HG03378 (cell line): ENCODE measurements around the gene SLX4IP.
"Not testable (repeated sequence)": the region's sequence is repeated elsewhere in the genome, so short reads cannot be mapped to it uniquely, and the experiment has no call there.

Experiments used
- ATAC-seq: cut with Tn5 transposase; IDR thresholded peaks from one replicate; pipeline ENCODE4 v1.9.1; 2021; ENCODE audit warnings: mild to moderate bottlenecking, moderate library complexity; ENCODE audit not compliant: unreplicated experiment

SLX4IP gene

DNA sequence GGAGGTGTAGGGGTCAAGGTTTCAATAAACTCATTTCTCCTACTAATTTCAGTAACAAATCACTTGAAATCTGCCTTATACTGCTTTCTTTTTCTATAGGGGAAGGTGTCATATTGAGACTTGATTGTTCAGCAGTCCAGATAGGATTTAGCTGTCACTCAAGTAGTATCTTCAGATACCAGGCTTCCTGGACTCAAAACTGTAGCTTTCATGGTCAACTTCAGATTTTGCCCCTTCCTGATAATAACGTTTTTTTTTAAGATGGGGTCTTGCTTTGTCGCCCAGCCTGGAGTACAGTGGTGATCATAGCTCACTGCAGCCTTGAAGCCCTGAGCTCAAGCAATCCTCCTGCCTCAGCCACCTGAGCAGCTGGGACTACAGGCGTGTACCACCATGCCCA is 160.9 kb downstream of the SLX4IP start:
- ATAC-seq: no peak

DNA sequence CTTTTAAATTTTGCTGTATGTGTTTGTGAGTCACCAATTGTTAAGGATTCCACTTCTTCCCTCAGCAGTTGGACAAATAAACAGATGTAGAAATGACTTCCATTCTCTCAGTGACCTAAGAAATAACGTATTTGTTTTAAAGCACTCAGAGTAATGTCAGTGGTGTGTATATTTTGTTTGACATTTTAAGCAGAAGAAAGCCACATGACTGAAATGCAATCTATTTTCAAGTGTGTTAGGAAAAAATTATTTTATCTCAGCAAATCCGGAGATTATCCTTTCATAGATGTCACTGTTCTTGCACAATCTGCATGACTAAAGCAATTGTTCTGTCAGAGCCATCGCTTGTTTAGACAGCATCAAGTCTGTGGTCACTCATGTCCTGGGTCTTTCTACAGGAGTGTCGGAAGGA is 161.6 kb downstream of the SLX4IP start:
- ATAC-seq: no peak

DNA sequence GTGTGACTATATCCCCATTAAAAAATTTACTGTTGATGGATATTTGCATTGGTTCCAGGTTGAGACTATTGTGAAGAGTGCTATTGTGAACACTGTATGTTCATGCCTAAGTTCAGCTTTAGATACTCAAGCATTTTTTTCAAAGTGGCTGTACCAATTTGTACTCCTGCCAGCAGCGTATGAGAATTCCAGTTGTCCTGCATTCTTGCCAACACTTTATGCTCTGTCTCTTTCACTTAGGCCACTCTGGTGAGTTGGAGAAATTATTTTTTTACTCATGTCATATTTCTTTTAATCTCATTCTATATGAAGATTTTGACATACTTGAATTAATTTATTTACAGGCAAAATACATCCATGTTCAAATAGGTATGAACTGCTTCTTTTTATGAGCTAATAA is 162.5 kb downstream of the SLX4IP start:
- ATAC-seq: no peak

DNA sequence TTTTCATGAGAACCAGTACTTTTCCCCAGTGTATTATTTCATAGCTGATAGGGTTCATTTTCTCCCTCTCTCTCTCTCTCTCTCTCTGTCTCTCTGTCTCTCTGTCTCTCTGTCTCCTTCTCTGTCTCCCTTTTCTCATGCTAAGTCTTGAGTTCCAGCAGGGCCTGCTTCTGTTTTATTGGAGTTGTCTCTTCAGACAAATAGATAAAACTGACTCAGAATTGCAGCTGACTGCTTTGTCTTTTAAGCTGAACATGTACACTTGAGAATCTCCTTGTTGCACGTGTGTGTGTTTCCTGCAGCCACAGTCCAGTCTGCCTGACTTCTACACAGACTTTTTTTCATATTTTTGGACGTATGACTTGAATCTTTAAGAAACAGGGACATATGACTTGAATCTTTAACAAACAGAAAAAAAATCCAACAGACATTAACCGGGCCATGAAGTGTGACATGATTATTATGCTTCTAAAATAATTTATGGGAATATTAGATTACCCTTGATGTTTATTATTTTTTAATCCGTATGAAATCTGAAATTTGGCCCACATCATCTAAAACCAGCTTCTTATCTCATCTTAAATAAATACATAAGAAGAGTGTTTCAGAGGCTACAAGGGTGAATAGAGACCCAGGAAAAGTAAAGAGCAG is 167.2 kb downstream of the SLX4IP start:
- ATAC-seq: no peak

DNA sequence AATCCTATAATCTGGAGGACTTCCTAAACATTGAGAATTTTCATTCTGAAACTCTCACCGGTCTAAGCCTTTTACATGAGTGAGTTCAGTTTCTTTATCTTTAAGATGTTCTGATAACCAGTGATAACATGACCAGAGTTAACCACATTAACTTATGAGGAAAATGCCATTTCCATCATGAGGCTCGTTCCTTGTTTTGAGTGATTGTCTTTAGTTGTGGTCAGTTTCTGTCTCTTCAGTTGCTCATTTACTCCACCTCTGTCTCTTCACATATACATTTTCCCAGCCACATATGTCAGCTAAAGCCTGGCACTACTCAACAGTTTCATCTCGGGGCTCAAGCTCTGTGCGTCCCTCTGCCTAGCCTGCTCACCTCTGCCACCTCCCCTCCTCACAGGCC is 168.3 kb downstream of the SLX4IP start:
- ATAC-seq: no peak

DNA sequence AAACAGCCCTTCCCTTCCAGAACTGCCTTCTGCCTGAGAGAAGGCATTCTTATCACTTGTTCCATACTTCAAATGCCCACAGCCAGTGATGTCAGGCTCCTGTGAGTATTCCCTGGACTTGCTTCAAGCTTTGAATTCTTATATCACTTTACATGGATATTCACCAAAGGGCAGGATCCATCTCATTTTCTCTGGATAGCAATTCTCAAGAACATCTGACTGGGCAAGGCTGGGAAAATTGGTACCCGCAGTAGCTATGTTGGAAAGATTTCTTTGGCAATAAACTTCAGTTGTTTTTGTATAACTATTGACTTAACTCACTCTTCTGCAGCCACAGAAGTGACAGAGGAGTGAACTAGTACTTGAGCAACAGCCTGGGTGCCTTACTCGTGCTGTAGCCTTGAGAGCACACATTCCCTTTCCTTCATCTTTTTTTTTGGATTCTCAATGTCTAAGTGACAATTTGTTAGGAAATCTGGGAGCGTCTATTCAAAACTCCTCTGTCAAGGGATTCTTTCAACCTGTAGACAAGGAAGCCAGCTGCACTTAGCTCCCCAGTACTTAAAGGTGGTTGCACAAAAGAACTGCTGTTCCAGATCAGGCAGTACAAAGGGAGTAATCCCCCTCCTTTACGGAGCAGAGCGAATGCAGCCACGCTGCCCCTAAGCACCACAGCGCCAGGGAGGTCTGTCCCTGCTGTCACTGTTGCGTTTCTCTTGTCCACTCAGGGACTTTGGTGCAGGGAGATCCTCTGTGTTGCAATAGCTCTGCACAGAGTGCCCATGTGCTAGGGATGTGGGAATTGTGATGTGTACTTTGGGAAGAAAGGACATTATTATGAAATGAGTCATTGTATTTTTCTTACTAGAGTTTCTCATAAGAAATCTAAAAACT is 169.1 kb downstream of the SLX4IP start:
- ATAC-seq: no peak

DNA sequence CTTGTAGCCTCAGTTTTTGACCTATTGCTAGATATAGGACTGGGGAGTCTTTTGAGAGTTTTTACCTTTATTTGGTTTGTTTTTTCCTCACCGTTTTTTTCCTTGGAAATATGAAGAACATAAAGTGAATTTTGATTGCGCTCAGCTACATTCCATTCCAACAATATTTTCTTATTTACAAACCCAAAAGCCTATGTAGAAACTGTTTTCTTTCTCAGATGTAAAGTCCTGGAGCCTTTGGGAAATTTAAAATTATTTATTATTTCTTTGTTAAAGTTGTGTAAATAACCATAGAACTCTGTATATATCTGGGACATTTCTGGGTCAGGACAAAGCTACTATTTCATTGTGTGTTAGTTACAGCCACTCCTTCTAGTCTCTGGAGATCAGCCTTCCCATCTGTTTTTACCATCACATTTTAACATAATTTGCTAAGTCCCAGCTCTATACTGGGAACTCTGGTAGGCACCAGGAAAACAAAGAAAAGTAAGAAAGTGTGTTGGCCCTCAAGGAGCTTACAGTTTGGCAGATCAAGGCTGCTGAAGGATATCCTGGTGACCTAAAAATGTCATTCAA is 169.8 kb downstream of the SLX4IP start:
- no peak for ATAC-seq

DNA sequence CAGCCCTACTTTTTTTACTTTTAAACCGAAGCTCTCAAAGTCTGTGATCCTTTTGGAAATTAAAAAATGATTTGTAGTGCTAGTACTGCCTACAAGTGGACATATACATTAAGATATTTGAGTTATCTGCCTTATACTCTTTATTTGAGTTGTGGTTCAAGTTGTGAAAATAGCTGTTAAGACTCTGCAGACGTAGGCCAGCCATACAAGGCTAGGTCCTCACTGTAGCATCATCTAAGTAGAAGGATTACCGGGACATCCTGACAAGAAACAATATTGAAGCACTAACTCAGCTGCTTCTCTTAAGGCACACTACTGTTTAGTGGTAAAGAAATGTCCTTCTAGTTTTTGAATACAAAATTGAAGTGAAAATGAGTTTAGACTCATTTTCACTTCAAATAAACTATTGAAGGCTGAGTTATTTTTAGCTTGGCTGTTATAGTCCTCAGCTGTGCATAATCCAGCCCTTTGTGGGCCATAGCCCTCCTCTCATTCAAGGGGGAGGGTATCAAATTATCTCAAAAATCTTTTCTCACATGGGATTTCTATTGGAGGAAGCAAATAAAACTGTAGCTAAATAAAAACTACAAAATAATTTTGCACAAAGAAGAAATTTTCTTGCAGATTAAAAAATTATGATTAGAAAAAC is 170.6 kb downstream of the SLX4IP start:
- ATAC-seq: no peak

DNA sequence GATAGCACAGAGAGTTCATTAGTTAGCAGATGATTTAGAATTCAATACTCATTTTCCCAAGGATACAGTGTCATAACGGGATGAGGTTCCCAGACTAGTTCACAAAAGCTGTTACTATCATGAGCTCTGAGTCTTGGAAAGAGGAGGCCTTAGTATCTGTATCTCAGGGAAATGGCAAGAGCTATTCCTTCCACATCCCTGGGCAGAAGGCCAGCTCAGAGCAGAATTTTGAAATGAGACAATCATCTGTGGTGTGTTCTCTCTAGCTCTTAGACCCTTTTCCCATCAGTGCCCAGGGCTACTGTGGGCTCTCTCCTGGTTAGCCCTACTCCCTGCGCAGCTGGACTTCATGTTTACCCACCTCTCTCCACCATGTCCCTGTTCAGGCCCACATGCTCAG is 174.2 kb downstream of the SLX4IP start:
- no peak for ATAC-seq

DNA sequence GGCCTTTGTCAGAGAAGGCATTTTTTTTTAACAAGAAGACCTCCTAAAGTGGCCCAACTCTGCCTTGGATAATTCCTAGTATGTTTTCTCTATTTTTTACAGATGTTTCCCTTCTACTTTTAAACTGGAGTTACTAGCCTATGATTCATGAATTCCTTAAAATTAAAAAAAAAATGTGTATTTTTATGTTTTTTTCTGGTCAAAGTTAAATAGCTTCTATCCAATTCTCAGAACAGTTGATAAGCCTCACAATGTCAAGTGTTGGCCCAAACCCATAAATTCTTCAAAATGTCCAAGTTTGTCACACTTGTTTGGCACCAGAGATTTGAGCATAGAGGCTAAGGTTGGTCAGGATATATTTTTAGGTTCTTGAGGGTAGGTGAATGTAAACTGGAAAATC is 174.7 kb downstream of the SLX4IP start:
- ATAC-seq: no peak

DNA sequence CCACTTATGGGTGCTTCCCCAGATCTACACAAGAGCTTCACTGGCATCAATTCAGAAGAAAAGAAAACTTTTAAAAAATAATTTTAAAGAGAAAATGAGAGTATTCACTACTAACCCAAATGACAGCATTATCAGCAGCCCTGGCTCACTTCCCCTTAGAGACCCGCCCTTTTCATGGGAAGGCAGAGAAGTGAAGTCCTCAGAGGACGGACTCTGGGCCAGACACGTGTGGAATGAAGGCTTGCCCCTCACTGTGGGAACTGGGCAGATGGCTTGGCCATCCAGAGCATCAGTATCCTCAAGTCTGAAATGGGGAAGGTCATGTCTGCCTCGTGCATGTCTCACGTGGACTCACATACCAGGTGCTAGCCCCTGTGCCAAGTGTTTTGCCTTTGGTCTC is 175.1 kb downstream of the SLX4IP start:
- no peak for ATAC-seq

DNA sequence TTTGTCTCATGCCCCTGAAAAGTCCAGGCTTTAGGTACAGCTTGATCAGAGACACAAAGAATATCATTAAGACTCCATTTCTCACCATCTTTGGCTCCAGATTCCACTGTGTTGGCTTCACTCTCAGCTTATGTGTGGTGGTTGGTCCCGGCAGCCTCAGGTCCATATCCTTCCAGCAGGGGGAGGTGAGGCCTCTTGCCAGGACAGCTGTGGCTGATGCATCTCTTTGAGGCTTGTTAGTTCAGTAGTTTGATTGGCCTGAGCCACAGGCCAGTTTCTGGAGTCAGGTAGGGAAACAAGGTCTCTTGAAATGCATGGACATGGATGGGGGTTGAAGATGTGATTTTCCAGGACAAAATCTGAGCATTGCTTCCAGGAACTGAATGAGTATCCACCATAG is 176.3 kb downstream of the SLX4IP start:
- peak; percentile 70 for ATAC-seq

DNA sequence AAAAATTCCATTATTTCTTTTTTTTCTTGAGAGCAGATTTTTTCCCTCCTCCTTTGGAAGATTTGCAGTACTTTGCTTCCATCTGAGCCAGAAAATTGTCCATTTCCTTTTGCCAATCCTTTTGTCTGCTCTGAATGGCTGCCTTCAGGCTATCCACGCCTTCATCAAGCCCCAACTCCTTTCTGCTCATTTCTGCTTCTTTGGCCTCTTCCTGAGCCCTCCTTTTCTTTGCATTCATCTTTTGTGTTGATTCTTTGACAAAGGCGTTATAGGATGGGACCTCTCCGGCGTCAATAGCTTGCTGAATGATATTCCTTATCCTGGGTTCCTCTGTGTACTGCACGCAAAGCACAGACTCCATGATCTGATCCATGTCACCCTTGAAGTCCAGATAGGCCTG is 178.3 kb downstream of the SLX4IP start:
- not testable (repeated sequence) for ATAC-seq

DNA sequence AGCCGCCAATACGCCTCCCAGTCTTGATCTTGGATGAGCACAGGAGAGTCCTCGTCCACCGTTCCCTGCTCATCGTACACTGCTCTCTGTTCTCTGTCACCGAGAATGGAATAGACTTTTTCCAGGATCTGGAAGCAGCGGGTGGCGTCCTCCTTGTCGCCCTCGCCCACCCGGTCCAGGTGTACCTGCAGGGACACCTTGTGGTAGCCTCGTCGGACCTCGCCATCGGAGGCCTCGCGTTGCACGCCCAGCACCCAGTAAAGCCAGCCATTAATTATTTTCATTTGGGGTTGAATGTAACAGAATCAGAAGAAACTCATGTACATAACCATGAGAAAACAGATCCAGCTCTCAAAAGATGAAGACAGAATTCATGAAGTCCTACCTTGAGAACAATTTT is 178.8 kb downstream of the SLX4IP start:
- ATAC-seq: no peak

DNA sequence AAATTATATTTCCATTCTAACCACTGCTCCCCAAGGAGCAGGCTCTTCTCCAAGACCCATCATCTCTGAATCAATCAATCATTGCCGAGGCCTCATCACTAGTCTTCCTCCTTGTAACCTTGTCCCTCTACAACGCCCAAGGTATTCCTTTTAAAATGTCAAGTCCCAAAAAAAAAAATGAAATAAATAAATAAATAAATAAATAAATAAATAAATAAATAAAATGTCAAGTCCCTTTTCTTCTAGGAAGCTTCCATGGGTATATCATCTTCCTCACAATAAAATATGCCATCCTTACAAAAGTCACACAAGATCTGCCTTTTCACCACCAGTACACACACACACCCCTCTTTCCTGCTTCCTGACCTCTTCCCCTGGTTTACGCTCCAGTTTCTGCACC is 181.1 kb downstream of the SLX4IP start:
- no peak for ATAC-seq

DNA sequence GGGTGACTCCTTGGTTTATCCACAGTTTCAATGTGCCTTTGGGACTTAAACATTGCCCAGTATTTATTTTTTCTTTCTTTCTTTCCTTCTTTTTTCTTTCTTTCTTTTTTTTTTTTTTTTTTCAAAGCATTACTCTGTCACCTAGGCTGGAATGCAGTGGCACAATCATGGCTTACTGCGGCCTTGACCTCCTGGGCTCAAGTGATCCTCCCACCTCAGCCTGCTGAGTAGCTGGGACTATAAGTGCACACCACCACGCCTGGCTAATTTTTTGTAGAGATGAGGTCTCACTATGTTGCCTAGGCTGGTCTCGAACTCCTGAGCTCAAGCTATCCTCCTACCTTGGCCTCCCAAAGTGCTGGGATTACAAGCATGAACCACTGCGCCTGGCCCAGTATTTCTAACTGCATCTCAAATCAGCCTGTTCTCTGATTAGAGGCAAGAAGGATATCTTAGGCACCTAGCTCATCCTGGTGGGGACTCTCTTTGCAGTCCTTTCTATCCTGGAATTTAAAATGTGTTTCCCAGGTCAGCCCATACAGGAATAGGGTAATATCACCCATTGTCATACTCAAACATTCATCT is 182.5 kb downstream of the SLX4IP start:
- not testable (repeated sequence) for ATAC-seq

DNA sequence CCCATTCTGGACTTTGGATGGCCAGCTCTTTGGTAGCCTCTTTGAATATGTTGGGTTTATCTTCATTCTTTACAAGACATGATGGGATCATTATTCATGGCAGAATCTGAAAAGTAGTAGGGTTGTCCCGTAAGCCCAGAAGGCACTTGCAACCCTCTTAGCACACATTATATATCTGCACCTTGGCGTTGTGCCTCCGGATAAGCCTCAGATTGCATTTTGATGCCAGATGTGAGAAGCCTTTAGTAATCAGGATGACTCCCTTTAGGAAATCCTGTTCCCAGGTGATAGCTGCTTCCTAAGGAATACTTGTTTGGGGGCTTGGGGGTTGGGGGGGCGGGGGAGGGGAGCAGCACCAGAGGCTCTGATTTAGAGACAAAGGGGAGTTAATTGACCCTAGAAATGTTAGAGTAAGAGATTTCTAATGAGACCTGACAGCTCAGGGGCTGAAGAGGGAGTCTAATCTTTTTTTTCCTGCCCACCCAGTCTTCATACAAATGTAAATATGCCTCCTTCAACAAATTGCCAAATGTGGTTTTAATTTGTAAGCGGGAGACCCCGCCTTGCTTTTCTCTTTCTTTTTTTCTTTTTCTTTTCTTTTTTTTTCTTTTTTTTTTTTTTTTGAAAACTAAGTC is 183.6 kb downstream of the SLX4IP start:
- no peak for ATAC-seq

DNA sequence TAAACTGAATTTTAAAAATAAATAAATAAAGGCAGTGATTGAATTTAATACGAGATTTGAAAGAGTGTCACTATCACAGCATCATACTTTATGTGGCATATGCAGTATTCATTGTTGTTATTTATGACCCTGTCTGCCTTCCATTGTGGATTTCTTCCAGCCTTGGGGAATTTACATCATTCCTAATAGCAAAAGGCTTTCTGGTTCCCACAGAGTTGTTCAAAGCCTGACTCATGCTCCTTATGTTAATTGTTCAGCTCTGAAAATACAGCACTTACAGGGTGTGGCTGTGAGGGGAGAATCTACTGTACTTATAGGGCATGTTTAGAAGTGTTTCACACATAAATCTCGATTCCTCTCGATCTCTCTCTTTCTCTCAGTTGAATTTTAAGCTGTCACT is 184.3 kb downstream of the SLX4IP start:
- ATAC-seq: no peak

DNA sequence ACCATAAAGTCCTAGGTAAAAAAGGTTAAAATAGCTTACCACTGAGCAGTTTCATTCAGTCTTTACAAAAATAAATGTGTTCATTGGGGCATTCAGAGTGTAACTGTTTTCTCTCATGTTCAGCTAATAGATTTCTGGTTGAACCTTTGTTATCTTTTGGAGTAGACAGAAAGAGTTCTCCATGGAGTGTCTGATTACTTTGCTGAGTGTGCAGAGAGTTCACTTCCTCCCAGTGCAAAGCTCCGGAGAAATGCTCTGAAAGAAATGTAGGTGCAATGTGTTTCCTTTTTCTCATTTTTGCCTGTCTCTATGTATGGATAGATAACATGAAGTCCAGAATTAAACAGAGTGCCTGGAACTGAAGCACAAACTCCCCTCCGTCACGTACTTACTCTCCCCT is 186.0 kb downstream of the SLX4IP start:
- ATAC-seq: no peak

DNA sequence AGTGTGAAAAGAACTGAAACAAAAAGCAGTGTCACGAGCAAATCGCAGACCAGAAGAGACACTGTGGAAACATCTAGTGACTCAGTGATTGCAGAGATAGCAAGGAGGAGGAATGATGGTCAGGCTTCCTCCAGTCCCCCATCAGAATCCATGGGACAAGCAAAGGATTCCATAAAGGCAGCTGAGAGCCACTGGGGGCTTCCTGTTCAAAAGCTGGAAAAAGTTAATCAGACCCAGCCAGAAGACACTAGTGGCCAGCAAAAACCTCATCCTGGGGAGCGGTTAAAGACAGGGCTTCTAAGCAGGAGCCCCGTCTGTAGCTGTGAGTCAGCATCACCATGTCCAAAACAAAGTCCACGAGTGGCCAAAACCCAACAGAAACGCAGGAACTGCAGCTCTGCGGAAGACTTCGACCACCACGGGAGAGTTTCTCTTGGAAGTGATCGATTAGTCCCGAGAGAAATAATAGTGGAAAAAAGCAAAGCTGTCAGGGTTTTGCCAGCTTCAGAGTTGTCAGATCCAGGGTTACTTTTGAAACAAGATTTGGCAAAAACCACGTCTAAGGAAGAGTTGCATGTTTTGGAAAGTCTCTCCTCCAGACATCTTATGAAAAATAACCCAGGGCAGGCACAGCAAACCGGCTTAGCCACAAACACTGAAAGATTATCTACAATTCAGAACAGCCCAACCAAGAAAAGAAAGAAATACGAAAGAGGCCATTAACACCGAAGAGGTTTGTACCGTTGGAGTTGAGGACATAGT is 187.7 kb downstream of the SLX4IP start:
- ATAC-seq: no peak
